NCI-H2227 (cell line): Measurements from ENCODE around the gene KHNYN.
A peak's percentile ranks its signal among the peaks of the same experiment; 100 is the strongest.

ENCODE experiments used
- DNase-seq: peaks from one replicate; lab custom pipeline; 2025; ENCODE audit not compliant: unreplicated experiment; lab: John Stamatoyannopoulos, UW

KHNYN gene

DNA sequence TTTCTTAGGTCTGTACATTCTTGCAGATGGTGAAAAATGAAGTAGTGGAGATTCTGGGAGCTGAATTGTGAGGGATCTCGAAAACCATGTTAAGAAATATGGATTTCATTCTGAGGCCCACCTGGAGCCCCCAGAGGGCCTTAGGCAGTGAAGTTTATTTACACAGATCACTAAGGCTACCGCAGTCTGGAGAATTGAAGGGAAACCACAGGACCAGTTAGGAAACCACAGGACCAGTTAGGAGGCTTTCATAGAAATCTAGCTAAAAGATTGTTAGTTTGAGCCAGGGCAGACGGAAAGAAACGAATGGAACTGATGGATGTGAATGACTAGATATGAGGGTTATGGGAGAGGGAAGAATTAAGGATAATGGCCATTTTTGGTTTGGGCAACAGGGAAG, 7.5 kb upstream of the KHNYN start:
- DNase-seq, result no peak

DNA sequence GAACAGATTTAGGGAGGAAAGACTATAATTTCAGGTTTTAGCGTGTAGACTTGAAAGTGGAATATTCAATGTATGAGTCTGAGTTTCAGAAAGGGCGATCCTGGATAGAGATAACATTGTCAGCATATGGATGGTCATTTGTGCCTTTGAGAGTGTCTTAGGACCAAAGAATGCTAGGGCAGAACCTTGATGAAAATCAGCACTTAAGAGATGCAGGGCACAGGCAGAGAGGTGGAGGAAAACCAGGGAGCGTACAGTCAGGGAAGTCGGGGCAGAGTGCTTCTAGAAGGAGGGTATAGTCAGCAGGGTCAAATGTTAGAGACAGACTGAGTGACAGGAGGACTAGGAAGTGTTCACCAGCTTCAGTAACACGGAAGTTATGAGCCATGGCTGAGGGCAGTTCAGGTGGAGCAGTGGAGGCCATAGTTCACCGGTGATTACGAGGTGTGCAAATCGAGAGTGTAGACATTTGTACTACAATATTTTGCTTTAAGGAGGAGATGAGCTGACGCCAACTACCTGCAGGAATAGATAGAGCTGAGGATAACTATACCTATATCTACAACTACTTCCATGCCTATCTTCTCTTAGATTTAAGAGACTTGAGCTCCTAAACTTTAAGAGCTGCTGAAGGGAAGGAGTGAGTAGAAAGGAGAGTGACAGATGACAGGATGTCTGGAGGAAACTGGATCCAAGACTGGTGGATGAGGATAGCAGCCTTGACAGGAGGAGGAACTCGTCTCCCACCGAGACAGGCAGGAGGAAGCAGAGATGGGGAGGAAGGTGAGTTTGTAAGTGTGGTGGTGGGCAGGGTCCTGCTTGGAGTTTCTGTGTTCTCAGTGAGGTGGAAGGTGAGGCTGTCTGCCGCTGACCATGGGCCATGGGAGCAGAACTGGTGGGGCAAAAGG, 6.8 kb upstream of the KHNYN start:
- DNase-seq, result no peak

DNA sequence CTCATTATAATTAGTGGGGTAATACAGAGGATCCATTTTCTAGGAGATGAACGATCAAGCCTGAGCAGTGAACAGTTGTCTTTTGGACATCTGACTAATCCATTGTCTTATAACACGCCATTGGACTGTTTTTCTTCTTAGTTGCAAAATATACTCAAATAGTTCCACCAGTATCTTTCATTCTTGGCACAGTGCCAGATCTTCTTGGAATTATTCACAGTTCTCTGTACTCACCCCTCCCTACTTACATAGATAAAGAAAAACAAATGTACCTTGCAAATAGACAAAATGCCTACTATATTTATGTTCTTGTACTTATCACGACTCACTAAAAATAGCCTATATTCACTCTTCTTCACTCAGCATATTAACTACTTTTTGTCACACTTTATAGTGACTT, 4.0 kb upstream of the KHNYN start:
- peak; percentile 38 for DNase-seq

DNA sequence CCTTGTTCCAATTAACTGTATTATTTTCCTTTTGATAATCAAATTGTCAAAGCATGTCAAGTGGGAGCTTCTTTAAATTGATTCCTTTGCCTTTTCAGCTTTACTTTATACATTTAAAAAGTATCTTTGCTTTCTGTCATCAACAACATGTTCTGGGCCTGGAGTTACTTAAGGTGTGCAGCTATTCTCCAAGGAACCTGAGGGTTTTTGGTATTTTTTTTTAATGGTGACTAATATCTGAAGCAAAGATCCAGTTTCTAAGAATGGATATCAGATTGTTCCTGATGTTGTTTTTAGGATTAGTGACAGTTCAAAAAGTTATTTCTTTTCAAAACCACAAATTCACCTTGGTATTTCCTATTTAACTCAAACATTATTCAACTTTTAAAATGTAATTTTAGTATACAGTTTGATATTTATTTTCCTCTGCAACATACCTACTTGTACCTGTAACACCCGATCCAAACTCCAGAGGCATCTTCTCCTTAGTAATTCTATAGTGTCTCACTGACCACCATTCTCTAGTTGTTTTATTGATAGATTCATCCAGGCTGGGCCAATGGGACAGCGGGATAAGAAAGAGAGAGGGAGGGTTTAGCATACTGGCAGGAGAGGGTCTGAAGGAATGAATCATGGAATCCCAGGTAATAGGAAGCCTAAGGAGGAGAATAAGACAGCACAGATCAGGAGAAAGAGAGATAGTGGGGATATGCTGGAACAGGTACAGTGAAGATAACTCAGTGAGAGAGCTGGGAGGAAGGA, 3.4 kb upstream of the KHNYN start:
- DNase-seq, result no peak

DNA sequence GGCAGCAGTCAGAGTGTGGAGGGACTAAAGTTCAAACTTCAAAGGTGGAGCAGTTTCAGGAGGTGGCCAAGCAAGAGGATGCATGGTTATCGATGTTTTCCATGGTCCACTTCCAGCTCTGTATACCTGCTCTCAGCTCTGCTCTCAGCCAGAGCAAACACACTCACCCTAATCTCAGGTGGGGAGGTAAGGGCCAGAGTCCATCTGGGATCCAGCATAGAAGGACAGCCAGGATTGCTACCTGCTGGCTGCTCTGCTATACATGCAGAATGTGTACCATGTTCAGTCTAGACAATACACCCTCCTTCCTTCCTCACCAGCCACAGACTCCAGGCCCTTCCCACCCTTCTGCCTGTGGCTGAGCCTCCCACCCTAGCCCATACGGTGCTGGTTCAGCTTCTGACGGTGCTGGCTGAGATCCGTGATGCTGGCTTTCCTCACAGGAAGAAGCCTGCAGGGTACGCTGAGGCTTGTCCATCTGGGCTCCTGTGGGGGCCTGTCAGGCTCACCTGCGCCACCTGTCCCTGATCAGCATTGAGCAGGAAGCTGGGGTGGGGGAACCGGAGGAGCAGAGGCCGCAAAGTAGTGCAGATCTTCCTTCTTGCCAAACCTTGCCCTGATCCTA, 2.7 kb upstream of the KHNYN start:
- no peak for DNase-seq

DNA sequence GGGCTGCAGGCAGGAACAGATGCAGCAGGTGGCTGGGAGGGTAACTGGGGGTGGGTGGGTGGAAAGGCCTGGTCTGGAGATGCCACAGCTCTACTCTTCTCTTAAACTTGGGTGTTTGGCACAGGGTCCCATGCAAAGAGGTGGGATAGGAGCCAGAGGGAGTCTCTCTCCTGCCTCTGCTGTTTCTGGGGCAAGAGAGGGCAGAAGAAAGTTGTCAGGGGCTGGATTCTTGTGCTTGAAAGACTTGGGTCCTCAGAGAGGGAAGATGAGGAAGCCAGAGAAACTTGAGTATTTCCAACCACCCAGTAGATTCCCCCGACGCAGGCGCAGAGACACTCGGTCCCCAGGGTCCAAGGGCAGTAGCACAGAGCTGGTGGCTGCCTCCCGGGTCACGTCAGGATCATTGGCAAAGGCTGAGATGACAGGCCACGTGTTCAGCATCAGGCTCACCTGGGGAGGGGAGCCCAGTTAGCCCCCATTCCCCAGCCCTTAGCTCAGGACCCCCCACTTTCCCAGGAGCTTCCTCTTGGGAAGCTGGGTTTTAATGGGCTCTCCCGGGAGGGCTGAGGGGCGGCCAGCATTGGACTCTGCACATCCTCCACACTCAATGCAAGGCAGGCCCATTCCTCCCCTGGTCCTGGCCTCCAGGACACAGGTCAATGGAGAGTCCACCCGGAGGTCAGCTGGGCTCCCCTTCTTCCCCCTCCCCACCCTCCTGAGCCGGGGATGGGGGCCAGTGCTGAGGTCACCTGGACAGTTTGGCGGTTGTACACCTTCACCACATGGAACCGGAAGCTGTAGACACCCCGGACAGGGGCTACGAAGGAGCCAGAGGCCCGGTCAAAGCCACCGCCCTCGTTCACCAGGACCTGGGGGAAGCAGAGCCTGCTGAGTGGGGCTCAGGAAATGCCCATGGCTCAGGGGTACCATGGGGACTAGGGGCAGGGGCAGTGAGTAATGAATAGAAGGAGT, 1.9 kb upstream of the KHNYN start:
- no peak for DNase-seq

DNA sequence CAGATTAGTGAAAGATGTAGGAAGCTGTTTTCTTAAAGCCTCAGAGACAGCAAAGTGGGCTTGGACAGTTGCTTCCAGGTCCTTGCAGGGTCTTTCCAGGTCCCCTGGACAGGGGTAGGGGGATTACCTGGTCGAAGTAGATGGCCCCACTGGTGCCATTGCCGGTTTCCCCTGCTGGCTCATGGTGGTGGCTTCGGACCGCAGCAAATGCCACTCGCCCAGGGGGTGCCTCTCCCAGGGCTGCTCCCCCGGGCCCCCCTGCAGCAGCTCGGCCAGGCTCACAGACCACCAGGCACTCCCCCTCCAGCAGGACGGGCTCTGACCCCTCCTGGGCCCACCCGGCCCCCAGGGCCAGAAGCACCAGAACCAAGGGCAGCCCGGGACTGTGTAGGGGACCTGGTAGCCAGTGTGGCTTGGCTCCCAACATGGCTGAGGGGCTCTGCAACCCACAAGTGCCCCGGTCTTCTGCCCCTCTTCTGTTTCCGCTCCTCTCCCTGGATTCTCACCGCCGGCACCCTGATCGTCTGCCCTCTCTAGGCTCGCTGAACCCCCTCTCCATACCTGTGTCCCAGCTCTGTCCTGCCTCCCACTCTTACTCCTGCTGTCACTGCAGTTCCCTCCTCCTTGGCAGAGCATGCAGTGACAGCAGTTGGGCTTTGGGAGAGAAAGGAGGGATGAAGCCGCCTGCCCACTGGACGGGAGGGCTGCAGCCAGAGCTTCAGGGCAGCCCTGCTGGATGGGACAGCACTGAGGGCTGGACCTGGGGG, 943 bp upstream of the KHNYN start:
- no peak for DNase-seq

DNA sequence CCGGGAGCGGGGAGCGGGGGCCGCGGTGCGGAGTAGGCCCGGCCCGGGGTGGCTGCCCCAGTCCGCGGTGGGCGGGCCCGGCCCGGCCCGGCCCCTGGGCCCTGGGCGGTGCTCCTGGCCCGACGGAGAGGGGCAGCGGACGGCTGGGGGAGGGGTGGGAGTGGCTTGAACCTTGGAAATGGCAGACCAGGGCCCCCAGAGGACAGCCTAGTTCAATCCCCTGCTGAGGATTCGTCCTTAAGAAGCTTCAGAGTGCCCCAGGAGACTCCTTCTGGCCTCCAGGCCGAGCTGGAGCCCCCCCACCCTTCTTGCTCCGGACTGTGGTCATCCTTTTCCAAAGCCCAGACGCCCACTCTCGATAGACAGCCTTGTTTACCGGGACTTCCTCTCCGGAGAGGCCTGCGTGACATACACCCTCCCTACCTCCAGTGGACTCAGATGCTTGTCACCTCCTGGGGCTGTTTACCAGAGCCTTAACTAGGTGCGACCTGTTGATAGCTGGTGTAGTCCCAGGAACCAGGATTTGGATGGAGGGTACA, 458 bp downstream of the KHNYN start:
- DNase-seq, result peak; percentile 70

DNA sequence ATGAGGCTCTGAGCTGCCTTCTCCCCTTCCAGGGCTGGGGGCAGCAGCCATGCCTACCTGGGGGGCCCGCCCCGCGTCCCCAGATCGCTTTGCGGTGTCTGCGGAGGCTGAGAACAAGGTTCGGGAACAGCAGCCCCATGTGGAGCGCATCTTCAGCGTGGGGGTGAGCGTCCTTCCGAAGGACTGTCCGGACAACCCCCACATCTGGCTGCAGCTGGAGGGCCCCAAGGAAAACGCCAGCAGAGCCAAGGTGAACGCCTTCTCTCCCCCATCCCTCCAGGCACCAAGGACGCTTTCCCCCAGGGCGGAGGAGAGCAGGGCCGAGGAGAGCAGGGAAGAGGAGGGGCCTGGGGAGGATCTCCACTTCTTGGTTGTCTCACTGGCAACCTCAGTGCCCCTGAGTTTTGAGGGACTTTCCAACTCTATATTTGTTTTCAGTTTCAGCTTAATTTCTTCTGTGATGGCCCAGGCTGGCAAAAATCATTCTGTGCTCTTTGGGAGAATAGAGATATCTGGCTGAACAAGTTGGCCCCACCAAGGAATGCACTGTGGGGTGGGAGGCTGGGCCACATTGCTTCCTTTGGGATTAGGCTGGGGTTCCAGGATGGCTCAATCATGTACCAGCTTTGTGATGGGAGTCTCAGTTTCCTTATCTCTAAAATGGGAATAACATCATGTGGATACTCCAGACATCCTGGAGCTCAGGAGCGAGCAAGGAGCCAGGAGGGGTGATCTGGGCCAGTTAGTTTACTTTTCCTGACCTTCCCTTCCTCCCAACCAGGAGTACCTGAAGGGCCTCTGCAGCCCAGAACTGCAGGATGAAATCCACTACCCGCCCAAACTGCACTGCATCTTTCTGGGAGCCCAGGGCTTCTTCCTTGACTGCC, 1.2 kb downstream of the KHNYN start:
- peak; percentile 48 for DNase-seq

DNA sequence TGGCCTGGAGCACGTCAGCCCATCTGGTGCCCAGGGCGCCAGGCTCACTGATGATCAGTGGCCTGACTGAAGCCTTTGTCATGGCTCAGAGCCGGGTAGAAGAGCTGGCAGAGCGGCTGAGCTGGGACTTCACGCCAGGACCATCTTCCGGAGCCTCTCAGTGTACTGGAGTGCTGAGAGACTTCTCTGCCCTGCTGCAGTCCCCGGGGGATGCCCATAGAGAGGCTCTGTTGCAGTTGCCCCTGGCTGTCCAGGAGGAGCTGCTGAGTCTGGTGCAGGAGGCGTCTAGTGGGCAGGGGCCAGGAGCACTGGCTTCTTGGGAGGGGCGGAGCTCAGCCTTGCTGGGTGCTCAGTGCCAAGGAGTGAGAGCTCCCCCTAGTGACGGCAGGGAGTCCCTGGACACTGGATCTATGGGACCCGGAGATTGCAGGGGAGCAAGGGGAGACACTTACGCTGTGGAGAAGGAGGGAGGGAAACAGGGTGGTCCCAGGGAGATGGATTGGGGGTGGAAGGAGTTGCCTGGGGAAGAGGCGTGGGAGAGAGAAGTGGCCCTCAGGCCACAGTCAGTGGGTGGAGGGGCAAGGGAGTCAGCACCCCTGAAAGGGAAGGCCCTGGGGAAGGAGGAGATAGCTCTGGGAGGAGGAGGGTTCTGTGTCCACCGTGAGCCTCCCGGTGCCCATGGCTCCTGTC, 2.0 kb downstream of the KHNYN start:
- DNase-seq, result peak; percentile 92

DNA sequence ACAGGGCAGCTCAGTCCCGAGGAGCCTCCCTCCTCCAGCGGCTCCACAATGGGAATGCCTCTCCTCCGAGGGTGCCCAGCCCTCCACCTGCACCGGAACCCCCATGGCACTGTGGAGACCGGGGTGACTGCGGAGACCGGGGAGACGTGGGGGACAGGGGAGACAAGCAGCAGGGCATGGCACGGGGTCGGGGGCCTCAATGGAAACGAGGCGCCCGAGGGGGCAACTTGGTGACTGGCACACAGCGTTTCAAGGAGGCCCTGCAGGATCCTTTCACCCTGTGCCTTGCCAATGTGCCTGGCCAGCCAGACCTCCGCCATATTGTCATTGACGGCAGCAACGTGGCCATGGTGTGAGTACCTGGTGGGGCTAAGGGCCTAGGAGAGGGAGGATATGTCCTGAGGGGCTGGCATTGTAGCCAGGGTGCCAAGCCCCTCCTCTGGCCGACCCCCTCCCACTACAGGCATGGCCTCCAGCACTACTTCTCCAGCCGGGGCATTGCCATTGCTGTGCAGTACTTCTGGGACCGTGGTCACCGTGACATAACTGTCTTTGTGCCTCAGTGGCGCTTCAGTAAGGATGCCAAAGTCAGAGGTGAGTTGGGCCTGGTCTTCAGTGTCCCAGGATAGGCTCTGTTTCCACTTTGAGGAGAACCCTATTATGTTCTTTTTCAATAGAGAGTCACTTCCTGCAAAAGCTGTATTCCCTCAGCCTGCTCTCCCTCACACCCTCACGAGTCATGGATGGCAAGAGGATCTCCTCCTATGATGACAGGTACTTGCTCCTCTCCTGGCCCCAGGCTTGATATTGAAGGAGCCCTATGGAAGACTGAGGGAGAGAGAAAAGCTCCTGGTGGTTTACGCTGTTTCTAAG, 2.7 kb downstream of the KHNYN start:
- no peak for DNase-seq

DNA sequence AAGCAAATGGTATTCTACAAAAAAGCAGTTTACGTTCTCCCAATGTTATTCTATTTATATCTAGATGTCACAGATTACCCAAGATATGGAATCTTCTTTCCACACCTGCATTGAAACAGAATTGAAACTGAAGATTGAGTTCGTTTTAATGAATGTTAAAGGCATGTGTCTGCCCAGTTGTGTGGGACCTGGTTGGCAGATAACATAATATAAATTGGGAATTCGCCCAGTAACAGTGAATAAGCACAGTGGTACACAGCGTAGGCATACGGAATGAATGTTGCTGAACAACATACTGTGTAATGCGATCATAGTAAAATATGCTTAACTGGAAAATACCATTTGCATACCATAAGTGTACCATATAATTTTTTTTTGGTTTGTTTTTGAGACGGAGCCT, 4.3 kb downstream of the KHNYN start:
- DNase-seq, result no peak

DNA sequence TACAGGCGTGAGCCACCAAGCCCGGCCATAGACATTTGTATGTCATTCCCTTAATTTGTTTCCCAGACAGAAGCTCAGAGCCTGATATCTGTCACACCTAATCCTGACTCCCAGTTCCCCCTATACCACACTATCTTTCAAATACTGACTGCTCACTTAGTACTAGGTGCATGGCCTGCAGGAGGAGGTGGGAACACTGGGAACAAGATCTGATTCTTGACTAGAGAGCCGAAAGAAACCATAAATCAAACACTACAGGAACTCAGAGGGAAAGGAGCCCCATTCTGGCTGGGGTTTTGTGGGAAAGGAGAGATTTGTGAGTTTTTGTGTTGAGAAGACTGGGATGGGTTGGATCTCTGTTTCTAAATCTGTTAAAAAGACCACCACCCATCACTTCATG, 4.9 kb downstream of the KHNYN start:
- DNase-seq, result no peak

DNA sequence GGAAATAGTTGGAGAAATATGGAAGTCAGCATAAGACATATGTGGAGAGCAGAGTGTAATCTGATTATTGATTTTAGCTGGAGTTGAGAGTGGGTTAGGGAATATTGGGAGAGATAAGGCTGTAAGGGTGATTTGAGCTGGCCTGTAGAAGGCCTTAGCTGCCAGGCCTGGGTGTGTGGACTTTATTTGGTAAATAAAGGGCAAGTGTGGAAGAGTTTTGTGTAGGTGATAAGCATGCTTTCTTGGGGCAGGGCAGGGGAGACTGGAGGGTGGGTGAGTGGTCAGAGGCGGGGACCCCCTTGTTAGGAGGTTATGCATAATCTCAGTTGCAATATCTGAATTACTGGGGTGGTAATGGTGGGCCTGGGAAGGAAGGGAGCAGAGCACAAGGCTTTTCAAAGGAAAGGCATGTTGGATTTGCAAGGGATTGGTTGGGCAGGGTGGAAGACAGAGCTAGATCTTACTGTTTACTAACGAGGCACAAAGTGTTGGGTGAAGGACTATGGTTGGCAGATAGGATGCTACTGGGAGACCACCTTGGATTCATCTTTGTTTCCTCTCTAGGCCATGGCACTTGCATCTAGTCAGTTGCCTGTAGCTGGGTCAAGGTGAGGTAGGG, 5.5 kb downstream of the KHNYN start:
- no peak for DNase-seq

DNA sequence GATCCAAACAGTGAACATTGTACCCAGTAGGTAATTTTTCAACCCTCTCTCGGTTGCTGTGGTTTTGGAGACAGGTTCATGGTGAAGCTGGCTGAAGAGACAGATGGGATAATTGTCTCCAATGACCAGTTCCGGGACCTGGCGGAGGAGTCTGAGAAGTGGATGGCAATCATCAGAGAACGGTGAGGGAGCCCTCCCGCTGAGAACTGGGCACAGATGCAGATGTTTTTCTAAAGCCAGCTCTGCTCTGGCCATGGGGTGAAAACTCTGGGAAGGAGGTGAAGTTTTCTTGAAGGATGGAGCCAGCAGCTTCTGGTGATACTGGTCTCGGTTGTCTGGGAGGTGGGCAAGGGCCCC, 6.2 kb downstream of the KHNYN start:
- peak; percentile 40 for DNase-seq

DNA sequence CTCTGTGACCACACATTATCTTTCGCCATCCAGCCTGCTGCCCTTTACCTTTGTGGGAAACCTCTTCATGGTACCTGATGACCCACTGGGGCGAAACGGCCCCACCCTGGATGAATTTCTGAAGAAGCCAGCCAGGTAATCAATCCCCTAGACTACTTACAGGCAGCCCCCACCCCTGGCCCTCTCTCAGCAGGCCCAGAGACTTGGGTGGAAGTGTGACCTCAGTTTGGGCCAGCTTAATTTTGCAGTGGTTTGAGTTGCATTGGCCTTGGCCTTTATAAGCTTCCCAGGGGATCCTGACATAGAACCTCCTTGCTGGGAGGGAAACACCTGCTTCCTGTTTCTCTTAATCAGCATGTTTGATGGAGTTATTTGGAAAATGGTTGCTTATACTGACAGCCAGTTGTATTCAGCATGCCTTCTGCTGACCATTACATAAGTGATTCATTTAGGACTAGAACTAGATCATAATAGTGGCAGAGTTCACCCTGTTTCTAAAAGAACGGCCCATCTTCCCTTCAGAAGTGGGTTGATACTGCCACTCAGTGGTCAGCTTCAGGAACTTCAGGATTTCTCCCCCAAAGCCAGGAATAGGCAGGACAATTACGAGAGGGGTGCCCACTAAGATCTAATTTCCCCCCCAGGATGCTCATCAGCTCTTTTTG, 6.7 kb downstream of the KHNYN start:
- DNase-seq, result peak; percentile 72
